ENCODE data around the gene ZDHHC12.

GRCh38 chr9:128701227-128701854 is 22.6 kb downstream of the ZDHHC12 start:
- no peak for TF ChIP-seq CTCF (IDR thresholded peaks at IDR 0.05)
- no peak for TF ChIP-seq POLR2A (IDR thresholded peaks at IDR 0.05)
